HepG2 (cell line): ENCODE results near the gene NPAS2. TPM values are rescaled to one million over a fixed set of nuclear protein-coding genes. Genes with fewer than 3 reads are reported as not detected.

Experiments used
- ATAC-seq: fragments of 200-7000 bp; cut with Tn5 transposase; 3 replicates; pipeline ENCODE4 v1.9.1; 2020; ENCODE audit warnings: mild to moderate bottlenecking, moderate library complexity
- BruUV-seq: library from RNA; stranded (reverse); fragments of 400-500 nt; replicated peaks from 2 replicates; lab custom pipeline; 2021; lab: Mats Ljungman, UMichigan
- CTCF ChIA-PET: fragments of 300-600 bp; formaldehyde crosslinking; extraction: SDS; loops from one replicate; lab custom pipeline; 2021; ENCODE audit warnings: low total read pairs, inconsistent platforms, low intra/inter-chr PET ratio; lab: Yijun Ruan, JAX
- POLR2A ChIA-PET: fragments of 350-600 bp; sonication (Branson Sonifier 250); formaldehyde crosslinking; loops from one replicate; lab custom pipeline; 2020; ENCODE audit warnings: antibody characterized with exemption, inconsistent platforms; lab: Yijun Ruan, JAX
- DNase-seq: peaks from one replicate; pipeline ENCODE4 v3.0.0-alpha.2; 2015; ENCODE audit warnings: low spot score
- FAIRE-seq: peaks from 3 replicates; lab custom pipeline; 2011; peaks lifted over from hg19 to GRCh38; lab: Jason Lieb, UNC
- H2AFZ ChIP-seq: one replicate; pipeline ENCODE4 v1.6.1; 2011; ENCODE audit warnings: low read length, inconsistent platforms
- H3K27ac ChIP-seq: fragments of 300-600 bp; 3 replicates; pipeline ENCODE4 v1.8.0; 2011; ENCODE audit warnings: mixed run types, mild to moderate bottlenecking, mixed read lengths, low read length, inconsistent platforms; ENCODE audit not compliant: insufficient read depth; ENCODE audit errors: extremely low read length
- H3K27me3 ChIP-seq, 2 experiments: fragments of 200-600 bp in 1 of 2; 2 replicates in 1 of 2; 3 replicates in 1 of 2; pipeline versions ENCODE4 v1.6.0 to v1.8.0; 2011; ENCODE audit warnings: low read length in 2 of 2, mild to moderate bottlenecking in 2 of 2, moderate library complexity in 2 of 2, inconsistent platforms in 1 of 2; ENCODE audit not compliant: insufficient read depth in 2 of 2, control insufficient read depth in 1 of 2
- H3K36me3 ChIP-seq, 2 experiments: fragments of 200-600 bp in 1 of 2; replicated peaks in 1 of 2; 2 replicates in 1 of 2; 3 replicates in 1 of 2; pipeline versions ENCODE4 v1.5.1 to v1.8.0; 2011; ENCODE audit warnings: low read length in 2 of 2, inconsistent platforms in 1 of 2; ENCODE audit not compliant: insufficient read depth in 2 of 2, control insufficient read depth in 1 of 2
- H3K4me1 ChIP-seq: 2 replicates; pipeline ENCODE4 v1.5.1; 2012; ENCODE audit warnings: low read length, inconsistent platforms; ENCODE audit not compliant: insufficient read depth
- H3K4me2 ChIP-seq: 2 replicates; pipeline ENCODE4 v1.6.0; 2011; ENCODE audit warnings: low read depth, low read length, inconsistent platforms
- H3K4me3 ChIP-seq, 3 experiments: fragments of 200-600 bp in 1 of 3; sonication (generic), shearing (Covaris generic) in 1 of 3; replicated peaks in 1 of 3; 2 replicates each; pipeline ENCODE4 v1.5.1; 2011 to 2016; ENCODE audit warnings: low read length in 3 of 3, inconsistent platforms in 2 of 3, low read depth in 2 of 3, mild to moderate bottlenecking in 2 of 3, control low read depth in 1 of 3, mixed read lengths in 1 of 3; ENCODE audit not compliant: insufficient read depth in 1 of 3
- H3K79me2 ChIP-seq: one replicate; pipeline ENCODE4 v1.6.1; 2011; ENCODE audit warnings: low read length, inconsistent platforms; ENCODE audit not compliant: insufficient read depth
- H3K9ac ChIP-seq: 2 replicates; pipeline ENCODE4 v1.6.0; 2011; ENCODE audit warnings: mild to moderate bottlenecking, low read depth, low read length, inconsistent platforms; ENCODE audit not compliant: insufficient read depth
- H3K9me3 ChIP-seq: 2 replicates; pipeline ENCODE4 v1.5.1; 2012; ENCODE audit warnings: mild to moderate bottlenecking, low read length
- H4K20me1 ChIP-seq: 2 replicates; pipeline ENCODE4 v1.6.0; 2011; ENCODE audit warnings: inconsistent platforms, mild to moderate bottlenecking, low read length, moderate library complexity; ENCODE audit not compliant: insufficient read depth
- ARHGAP35 ChIP-seq: sonication (generic); formaldehyde crosslinking; IDR thresholded peaks from 2 replicates; pipeline ENCODE4 v1.9.0; 2022; ENCODE audit warnings: mild to moderate bottlenecking, inconsistent platforms, moderate library complexity, missing genetic modification reagents, borderline replicate concordance
- ATF3 ChIP-seq: sonication (generic); formaldehyde crosslinking; IDR thresholded peaks from 2 replicates; pipeline ENCODE4 v1.4.0; 2020; ENCODE audit warnings: missing genetic modification reagents
- ATF4 ChIP-seq, 2 experiments: fragments of 450-650 bp in 1 of 2; sonication (generic) in 1 of 2; formaldehyde crosslinking; IDR thresholded peaks; 2 replicates each; pipeline versions ENCODE4 v1.5.0 to v1.8.0; 2020 to 2022; ENCODE audit warnings: mild to moderate bottlenecking in 1 of 2, missing genetic modification reagents in 1 of 2
- CENPT ChIP-seq: sonication (generic); formaldehyde crosslinking; IDR thresholded peaks from 2 replicates; pipeline ENCODE4 v1.8.0; 2022; ENCODE audit warnings: low read depth, mild to moderate bottlenecking, moderate library complexity, missing genetic modification reagents
- GFI1 ChIP-seq: sonication (generic); formaldehyde crosslinking; IDR thresholded peaks from 2 replicates; pipeline ENCODE4 v1.5.0; 2020; ENCODE audit warnings: missing genetic modification reagents, mild to moderate bottlenecking, borderline replicate concordance
- HOMEZ ChIP-seq: IDR thresholded peaks from 2 replicates; pipeline ENCODE4 v1.6.1; 2016; ENCODE audit warnings: low read depth
- IRX3 ChIP-seq: sonication (generic); formaldehyde crosslinking; IDR thresholded peaks from 2 replicates; pipeline ENCODE4 v1.8.1; 2023; ENCODE audit warnings: mild to moderate bottlenecking, low read depth, missing genetic modification reagents, borderline replicate concordance
- RBAK ChIP-seq: sonication (generic); formaldehyde crosslinking; IDR thresholded peaks from 2 replicates; pipeline ENCODE4 v1.5.1; 2020; ENCODE audit warnings: mild to moderate bottlenecking, missing genetic modification reagents
- SNAPC2 ChIP-seq: sonication (generic); formaldehyde crosslinking; IDR thresholded peaks from 2 replicates; pipeline ENCODE4 v1.8.1; 2022; ENCODE audit warnings: mild to moderate bottlenecking, missing genetic modification reagents
- TEAD3 ChIP-seq: optimal IDR thresholded peaks from 2 replicates; pipeline ENCODE3; 2016; ENCODE audit warnings: borderline replicate concordance
- ZFP82 ChIP-seq: sonication (generic); formaldehyde crosslinking; IDR thresholded peaks from 2 replicates; pipeline ENCODE4 v1.5.1; 2020; ENCODE audit warnings: mild to moderate bottlenecking, missing genetic modification reagents, borderline replicate concordance
- ZGPAT ChIP-seq: IDR thresholded peaks from 2 replicates; pipeline ENCODE4 v1.6.1; 2016; ENCODE audit warnings: mild to moderate bottlenecking
- ZNF234 ChIP-seq: sonication (generic); formaldehyde crosslinking; conservative IDR thresholded peaks from 2 replicates; pipeline ENCODE4 v1.5.1; 2020; ENCODE audit warnings: mild to moderate bottlenecking, missing genetic modification reagents
- ZNF431 ChIP-seq: sonication (generic); formaldehyde crosslinking; IDR thresholded peaks from 2 replicates; pipeline ENCODE4 v1.9.0; 2022; ENCODE audit warnings: missing genetic modification reagents, low read depth, mild to moderate bottlenecking, borderline replicate concordance
- ZNF496 ChIP-seq: sonication (generic); formaldehyde crosslinking; IDR thresholded peaks from 2 replicates; pipeline ENCODE4 v1.8.1; 2023; ENCODE audit warnings: mild to moderate bottlenecking, moderate library complexity, missing genetic modification reagents; ENCODE audit not compliant: insufficient replicate concordance
- ZNF501 ChIP-seq: sonication (generic); formaldehyde crosslinking; IDR thresholded peaks from 2 replicates; pipeline ENCODE4 v1.5.1; 2020; ENCODE audit warnings: mild to moderate bottlenecking, moderate library complexity, missing genetic modification reagents
- ZNF644 ChIP-seq: IDR thresholded peaks from 2 replicates; pipeline ENCODE4 v1.6.1; 2016; ENCODE audit warnings: low read depth
- ZNF747 ChIP-seq: sonication (generic); formaldehyde crosslinking; IDR thresholded peaks from 2 replicates; pipeline ENCODE4 v1.8.1; 2023; ENCODE audit warnings: missing genetic modification reagents, mild to moderate bottlenecking, borderline replicate concordance
- WGBS: methylation state at CpG from one replicate; pipeline ENCODE4 v1.1.6; 2017; ENCODE audit warnings: low lambda C conversion rate; 5-methylcytosine and 5-hydroxymethylcytosine counted together
- in situ Hi-C: cut with HindIII; loops from 2 replicates; pipeline ENCODE4 v1.10.0; 2017; ENCODE audit warnings: low pct_unique_long_range_greater_than_20kb; ENCODE audit not compliant: extremely low pct_ligation_motif_present
- intact Hi-C: fragments of 100-400 bp; cut with micrococcal nuclease; formaldehyde crosslinking; loops from one replicate; pipeline ENCODE4 v1.10.0; 2022; ENCODE audit not compliant: unreplicated experiment
- polyA plus RNA-seq, 8 experiments: library from polyadenylated mRNA; depleted of rRNA in 3 of 8; stranded (reverse) in 7 of 8; unstranded in 1 of 8; fragments of >200 nt; fragmentation: Illumina TruSeq in 4 of 8; extraction: Trizol in 4 of 8; gene quantifications; 2 replicates each; pipeline versions ENCODE4 v1.2.1 to v1.2.3, GENCODE V29; 2011 to 2016; ENCODE audit warnings: low read depth in 4 of 8, missing spikeins in 1 of 8, mixed read lengths in 1 of 8; ENCODE audit not compliant: insufficient read depth in 1 of 8
- total RNA-seq, 5 experiments: library from RNA; depleted of rRNA; stranded (reverse); fragments of >200 nt; fragmentation: Illumina TruSeq; extraction: Trizol; gene quantifications; 2 replicates each; pipeline ENCODE4 v1.2.3, GENCODE V29; 2016; ENCODE audit warnings: low read depth in 1 of 5

The NPAS2 gene
- total and polyA plus RNA-seq, 2 of the 13 experiments (the other 11 are each of a cell fraction or from before 2014, with no cell fraction given) = 14.8 to 37.5 TPM

GRCh38 chr2:100806550-100806949 is 13.4 kb upstream of the NPAS2 start:
- Histone ChIP-seq H2AFZ (no peak overlapping the region), H3K27ac (no peak overlapping the region), H3K4me2 (no peak overlapping the region), H4K20me1 (no peaks in the 10 kb centered on the region), H3K27me3 (peaks cover 4 to 25% of the 10 kb centered on the region in 2 experiments; a peak in 3 of 5 replicates), H3K9me3 (no peaks in the 10 kb centered on the region), H3K79me2 (no peaks in the 10 kb centered on the region), H3K4me3 (no peak overlapping the region), H3K9ac (no peak overlapping the region), H3K36me3 (no peaks in the 10 kb centered on the region), H3K4me1 (peaks cover 9% of the 10 kb centered on the region; the same call in 1 of the 2 replicates)
- DNase-seq (no peak), FAIRE-seq (no peak), ATAC-seq (no peak)
- TF ChIP-seq GFI1 (no peak), IRX3 (CRISPR knock-in tag) (no peak), ZNF644 (CRISPR knock-in tag) (no peak), ZNF234 (CRISPR knock-in tag) (no peak), ZNF747 (no peak), CENPT (CRISPR knock-in tag) (no peak), HOMEZ (CRISPR knock-in tag) (no peak), ZNF496 (CRISPR knock-in tag) (no peak), TEAD3 (no peak), ATF3 (CRISPR knock-in tag) (no peak), ZFP82 (CRISPR knock-in tag) (no peak), ZNF501 (CRISPR knock-in tag) (no peak), ATF4 (CRISPR knock-in tag; IDR thresholded peaks at IDR 0.05) (no peak), ZGPAT (CRISPR knock-in tag) (no peak), SNAPC2 (CRISPR knock-in tag) (no peak), ARHGAP35 (CRISPR knock-in tag) (no peak), ZNF431 (no peak), RBAK (CRISPR knock-in tag) (no peak)
- intact Hi-C loops (no loop called here), in situ Hi-C loops (no loop called here)
- WGBS = 20% methylated on average over 3 of the region's 3 CpGs
- BruUV-seq = no TSS peak
- POLR2A ChIA-PET = no interaction called here
- CTCF ChIA-PET = no interaction called here
